ENCODE measurements around the gene HINT1. TPM values are rescaled to one million over a fixed set of nuclear protein-coding genes. Genes with fewer than 3 reads are reported as not detected.
A peak's percentile ranks its signal among the peaks of the same experiment; 100 is the strongest.

The HINT1 gene
- total and polyA plus RNA-seq, 9 of the 15 experiments (the other 6 are each of a cell fraction or from before 2014, with no cell fraction given): 296 to 1,027 (median 500) TPM

- TF ChIP-seq FOXJ2 (tag; IDR thresholded peaks at IDR 0.05) (no peak), PML (IDR thresholded peaks at IDR 0.05; ENCODE audit: low read length) (peak; percentile 57), ETV1 (tag; conservative IDR thresholded peaks at IDR 0.05; ENCODE audit: low read depth) (peak; percentile 37; the same call in 1 of the 2 replicates), FOS (IDR thresholded peaks at IDR 0.05; ENCODE audit: extremely low read depth, insufficient read length) (no peak), ZSCAN32 (CRISPR knock-in tag; IDR thresholded peaks at IDR 0.05) (no peak), GTF2A2 (tag; IDR thresholded peaks at IDR 0.05) (no peak)
- TF ChIP-seq, protein P1, sequence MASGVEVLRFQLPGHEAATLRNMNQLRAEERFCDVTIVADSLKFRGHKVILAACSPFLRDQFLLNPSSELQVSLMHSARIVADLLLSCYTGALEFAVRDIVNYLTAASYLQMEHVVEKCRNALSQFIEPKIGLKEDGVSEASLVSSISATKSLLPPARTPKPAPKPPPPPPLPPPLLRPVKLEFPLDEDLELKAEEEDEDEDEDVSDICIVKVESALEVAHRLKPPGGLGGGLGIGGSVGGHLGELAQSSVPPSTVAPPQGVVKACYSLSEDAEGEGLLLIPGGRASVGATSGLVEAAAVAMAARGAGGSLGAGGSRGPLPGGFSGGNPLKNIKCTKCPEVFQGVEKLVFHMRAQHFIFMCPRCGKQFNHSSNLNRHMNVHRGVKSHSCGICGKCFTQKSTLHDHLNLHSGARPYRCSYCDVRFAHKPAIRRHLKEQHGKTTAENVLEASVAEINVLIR (CRISPR knock-in tag; IDR thresholded peaks at IDR 0.05): no peak
- TF ChIP-seq, protein P2, sequence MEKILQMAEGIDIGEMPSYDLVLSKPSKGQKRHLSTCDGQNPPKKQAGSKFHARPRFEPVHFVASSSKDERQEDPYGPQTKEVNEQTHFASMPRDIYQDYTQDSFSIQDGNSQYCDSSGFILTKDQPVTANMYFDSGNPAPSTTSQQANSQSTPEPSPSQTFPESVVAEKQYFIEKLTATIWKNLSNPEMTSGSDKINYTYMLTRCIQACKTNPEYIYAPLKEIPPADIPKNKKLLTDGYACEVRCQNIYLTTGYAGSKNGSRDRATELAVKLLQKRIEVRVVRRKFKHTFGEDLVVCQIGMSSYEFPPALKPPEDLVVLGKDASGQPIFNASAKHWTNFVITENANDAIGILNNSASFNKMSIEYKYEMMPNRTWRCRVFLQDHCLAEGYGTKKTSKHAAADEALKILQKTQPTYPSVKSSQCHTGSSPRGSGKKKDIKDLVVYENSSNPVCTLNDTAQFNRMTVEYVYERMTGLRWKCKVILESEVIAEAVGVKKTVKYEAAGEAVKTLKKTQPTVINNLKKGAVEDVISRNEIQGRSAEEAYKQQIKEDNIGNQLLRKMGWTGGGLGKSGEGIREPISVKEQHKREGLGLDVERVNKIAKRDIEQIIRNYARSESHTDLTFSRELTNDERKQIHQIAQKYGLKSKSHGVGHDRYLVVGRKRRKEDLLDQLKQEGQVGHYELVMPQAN (IDR thresholded peaks at IDR 0.05; ENCODE audit: borderline replicate concordance): 0 out of 2 replicates have a peak, but pooled peaks have one; percentile 7
Measured at GRCh38 chr5:131165119-131165727, at the start of gene HINT1 (continued).

Measured in K562 (cell line).